HG03280 (cell line): ENCODE data around the gene FCER1G.
"Not testable (repeated sequence)": the region's sequence is repeated elsewhere in the genome, so short reads cannot be mapped to it uniquely, and the experiment has no call there.

ENCODE experiments used
- ATAC-seq: cut with Tn5 transposase; IDR thresholded peaks from one replicate; pipeline ENCODE4 v1.9.1; 2021; ENCODE audit warnings: mild to moderate bottlenecking, moderate library complexity; ENCODE audit not compliant: unreplicated experiment

FCER1G gene

GRCh38 chr1:161206411-161207140 is 8.5 kb upstream of the FCER1G start:
- ATAC-seq, result no peak

- ATAC-seq, result no peak
Observed at GRCh38 chr1:161207173-161207572, 7.9 kb upstream of the FCER1G start.

DNA sequence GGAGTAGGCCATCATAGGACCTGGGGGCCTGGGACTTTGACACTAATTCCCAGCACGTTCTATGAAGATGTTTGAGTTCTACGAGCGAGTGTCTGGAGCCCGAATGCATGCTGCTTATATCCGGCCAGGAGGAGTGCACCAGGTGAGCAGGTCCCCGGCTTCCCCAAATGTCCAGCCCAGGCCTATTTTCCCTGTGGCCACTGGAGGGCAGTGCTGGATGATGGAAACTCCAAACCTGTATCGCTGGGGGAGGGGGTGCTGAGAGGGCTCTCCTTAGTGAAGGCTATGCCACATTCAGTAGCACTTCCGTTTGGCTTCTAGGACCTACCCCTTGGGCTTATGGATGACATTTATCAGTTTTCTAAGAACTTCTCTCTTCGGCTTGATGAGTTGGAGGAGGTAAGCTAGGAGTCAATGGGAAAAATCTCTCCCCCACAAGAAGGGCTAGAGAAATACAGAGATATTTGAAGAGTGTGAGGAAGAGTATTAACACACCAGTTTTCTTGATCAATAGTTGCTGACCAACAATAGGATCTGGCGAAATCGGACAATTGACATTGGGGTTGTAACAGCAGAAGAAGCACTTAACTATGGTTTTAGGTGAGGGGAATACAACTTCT is 5.2 kb upstream of the FCER1G start:
- ATAC-seq, result no peak

GRCh38 chr1:161214369-161214768 is 726 bp upstream of the FCER1G start:
- ATAC-seq, result no peak

DNA sequence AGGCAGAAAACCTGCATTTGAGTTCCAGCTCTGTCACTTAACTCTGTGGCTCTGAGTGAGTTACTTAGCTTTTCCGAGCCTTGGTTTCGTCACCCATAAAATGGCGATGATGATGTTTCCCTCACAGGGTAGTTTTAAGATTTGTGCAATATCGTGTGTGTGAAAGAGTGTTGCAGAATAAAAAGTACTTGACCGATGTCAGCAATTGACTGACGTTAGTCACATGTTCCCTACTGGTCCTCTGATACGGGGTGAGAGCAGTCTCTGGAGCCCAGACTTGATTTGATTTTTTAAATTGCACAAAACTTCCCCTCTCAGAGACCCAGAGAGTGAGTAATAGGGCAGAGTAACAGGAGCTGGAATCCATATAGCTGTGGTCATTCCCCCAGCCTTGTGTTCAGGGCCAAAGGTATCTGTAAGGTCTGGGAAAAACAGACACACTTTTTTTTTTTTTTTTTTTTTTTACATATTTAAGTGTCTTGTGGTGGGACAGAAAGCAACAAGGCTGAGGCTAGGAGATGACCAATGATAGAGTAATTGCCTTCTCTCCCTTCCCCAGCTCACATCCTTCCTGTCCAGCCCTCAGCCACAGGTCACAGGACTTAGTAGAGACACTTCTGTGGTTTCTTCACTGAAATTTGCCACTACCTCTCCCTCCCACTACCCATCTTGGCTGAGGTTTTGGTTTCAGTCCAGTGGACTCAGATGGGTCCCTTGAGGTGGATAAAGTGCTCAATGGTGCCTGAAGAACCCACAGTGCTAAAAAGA is 2.0 kb downstream of the FCER1G start:
- ATAC-seq, result peak; percentile 70

DNA sequence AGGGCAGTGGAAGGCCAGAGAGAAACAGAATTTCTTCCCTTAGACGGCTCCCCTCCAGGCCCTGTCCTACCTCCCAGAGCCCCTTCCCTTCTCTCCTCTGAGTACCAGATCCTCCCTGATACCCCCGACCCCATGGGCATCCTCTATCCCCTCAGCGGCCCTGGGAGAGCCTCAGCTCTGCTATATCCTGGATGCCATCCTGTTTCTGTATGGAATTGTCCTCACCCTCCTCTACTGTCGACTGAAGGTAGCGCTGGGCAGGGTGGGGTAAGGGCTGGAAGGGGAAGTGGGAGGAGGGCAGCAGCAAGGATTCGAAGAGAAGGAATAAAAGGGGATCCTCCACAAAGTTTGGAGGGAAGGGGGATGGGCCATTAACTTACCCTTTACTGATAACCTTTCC is 2.7 kb downstream of the FCER1G start:
- ATAC-seq, result no peak

GRCh38 chr1:161218301-161219077 is 3.4 kb downstream of the FCER1G start:
- ATAC-seq, result no peak

DNA sequence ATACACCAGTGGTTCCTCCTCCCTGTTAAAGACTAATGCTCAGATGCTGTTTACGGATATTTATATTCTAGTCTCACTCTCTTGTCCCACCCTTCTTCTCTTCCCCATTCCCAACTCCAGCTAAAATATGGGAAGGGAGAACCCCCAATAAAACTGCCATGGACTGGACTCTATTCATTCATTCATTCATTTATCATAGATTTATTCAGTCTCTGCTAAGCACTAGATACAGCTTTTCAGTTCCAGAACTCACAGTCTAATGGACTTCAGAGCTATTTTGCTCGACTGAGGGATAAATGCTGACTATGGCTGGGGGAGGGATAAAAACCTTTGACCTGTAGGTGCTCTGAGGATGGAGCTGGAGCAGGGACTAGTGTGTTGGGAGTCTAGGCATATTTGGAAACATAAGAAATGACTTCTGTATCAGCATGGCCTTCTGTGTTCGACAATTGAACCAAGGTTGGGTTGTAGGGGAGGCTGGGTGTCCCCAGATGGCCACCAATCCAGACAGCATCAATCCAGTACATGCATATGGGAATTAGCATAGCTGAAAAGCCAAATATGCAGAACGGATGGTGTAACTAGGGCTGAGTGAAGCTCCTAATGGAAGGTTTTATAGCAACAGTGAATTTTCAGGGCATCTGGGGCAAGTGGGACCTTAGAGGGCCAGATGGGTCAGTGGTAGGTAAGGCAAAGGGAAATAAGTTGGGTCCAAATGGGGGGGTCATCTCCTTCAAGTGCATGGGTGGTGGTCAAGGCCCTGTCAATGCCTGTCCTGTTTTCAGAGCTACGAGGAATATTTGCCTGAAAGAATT is 4.2 kb downstream of the FCER1G start:
- ATAC-seq, result no peak

- ATAC-seq, result no peak
Observed at GRCh38 chr1:161220002-161220401, 4.9 kb downstream of the FCER1G start.

GRCh38 chr1:161222175-161223019 is 7.3 kb downstream of the FCER1G start:
- ATAC-seq, result no peak

DNA sequence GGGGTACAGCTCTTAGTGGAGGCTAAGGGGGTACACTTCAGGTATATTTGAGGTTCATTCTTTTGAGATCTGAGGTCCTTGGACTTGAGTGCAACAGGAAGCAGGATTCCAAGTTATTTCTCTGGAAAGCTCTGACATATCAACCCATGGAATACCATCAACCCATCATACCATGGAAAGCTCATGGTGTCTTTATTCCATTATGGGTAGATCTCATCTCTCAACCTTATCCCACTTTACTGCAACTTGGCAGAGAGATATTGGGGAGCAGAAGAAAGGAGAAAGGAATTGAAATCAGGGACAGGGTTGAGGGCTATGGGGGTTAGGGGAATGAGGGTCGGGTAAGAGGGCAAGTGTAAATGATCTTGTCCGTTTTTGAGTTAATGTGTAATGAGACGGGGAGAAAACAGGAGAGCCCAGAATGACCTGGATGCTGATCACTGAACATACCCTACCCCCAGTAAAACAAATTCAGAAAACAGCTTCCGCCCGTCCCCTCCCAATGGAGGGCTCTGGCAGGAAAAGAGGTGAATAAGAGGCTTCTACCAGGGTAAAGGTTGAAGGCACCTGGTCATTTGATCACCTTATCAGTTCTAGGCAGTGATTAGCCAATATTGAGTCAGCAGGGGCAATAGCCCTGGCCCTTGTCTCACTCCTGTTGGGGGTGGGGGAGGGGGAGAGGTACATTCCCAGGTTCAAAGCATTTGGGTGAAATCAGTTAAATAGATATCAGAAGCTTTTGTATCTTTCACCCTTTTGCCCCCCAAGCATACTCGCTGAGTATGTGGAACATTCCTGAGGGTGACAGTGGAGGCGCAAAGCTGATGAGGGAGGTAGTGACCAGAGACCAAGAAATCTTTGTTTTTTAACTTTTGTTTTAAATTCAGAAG is 9.0 kb downstream of the FCER1G start:
- ATAC-seq, result no peak

GRCh38 chr1:161224695-161225087 is 9.6 kb downstream of the FCER1G start:
- ATAC-seq, result not testable (repeated sequence)

DNA sequence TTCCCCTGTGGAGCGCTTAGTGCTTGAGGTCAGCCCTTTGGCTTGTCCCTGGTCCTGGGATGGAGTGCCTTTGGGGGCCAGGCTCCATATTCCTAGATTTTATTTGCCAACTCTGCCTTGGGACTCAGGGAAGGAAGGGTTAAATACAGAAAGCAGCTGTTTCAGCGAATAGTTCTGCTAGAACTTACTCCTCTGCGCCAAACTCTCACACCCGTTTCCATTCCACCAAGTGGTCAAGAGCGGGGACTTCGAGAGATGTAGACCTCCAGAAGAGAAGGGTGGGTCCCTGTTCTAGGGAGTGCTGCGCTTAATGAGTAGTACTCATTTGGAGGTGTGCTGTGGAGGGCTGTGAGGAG is 10.1 kb downstream of the FCER1G start:
- ATAC-seq, result no peak

- peak; percentile 98 for ATAC-seq
Observed at GRCh38 chr1:161225534-161226319, 10.6 kb downstream of the FCER1G start, which contains the start of gene TOMM40L. Gene TOMM40L, plus strand, starts transcription at chr1:161226060. Its CDS starts 430 bp downstream, at chr1:161226490.

DNA sequence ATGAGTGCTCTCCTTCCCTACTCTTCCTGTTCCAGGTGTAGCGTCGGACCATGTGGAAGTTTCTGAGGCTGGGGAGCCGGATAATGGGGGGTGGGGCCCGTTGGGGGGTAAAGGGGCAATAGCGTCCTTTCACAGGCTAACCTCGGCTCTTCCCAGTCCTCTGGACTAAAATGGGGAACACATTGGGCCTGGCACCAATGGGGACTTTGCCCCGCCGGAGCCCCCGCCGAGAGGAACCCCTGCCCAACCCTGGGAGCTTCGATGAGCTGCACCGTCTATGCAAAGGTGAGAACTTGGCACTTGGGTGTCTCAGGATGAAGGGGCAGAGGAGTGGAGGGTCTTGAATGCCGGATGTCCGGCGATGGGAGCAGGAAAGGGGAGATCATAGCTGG is 11.2 kb downstream of the FCER1G start:
- ATAC-seq, result no peak

DNA sequence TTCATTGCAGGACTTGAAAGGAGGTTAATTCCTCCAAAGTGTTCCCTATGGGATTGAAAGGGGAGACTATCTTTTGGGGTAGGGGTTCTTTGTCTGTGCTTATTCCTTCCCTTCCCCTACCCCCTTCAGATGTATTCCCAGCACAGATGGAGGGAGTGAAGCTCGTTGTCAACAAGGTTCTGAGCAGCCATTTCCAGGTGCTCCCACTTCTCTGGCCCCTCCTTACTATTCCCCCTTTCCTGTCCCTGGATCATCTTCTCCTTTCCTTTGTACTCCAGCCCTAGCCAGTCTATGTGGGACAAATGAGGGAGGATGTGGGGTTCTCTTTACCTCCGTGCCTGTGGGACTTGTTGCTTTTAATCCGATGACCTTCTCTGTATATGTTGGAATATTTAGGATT is 11.7 kb downstream of the FCER1G start:
- ATAC-seq, result no peak

DNA sequence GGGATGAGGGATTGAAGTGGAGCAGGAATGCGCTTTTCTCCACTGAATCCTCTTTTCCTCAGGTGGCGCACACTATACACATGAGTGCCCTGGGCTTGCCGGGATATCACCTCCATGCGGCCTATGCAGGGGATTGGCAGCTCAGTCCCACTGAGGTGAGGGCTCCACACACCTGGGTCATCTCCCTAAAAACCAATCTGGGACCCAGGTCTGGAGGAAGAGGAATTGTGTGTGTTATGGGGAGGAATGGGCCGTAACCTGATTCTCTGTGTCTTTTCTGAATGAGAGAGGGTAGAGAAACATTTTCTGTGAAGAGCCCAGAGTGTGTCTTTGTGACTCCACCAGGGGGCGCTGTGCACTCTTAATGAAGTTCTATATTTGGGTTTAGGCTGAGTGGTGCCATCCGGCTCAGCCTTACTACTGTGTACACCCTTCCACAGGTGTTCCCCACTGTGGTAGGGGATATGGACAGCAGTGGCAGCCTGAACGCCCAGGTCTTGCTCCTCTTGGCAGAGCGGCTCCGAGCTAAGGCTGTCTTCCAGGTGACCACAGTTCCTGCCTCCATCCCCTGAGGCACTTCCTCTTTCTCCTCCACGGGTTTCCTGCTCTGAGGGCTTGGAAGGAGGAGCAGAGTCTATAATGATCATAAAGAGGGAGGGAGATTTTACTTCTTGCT is 12.2 kb downstream of the FCER1G start:
- ATAC-seq, result peak; percentile 34
